Body of pancreas (tissue), 4 donors: ENCODE data around the gene KLK15. TPM values are rescaled to one million over a fixed set of nuclear protein-coding genes. Genes with fewer than 3 reads are reported as not detected.

ENCODE experiments used
- ATAC-seq: fragments of 150-250 bp; one replicate; pipeline ENCODE4 v1.9.1; 2016
- DNase-seq, 4 donors: peaks; one replicate each; pipeline ENCODE4 v3.0.0-alpha.2; 2019
- H3K27ac ChIP-seq, 4 donors: fragments of 200-600 bp; sonication (generic); 1 replicate in 3 of 4; 2 replicates in 1 of 4; pipeline versions ENCODE4 v1.5.1 to v1.6.1; 2016 to 2019; ENCODE audit warnings: mild to moderate bottlenecking in 1 of 4, mixed read lengths in 1 of 4, moderate library complexity in 1 of 4
- H3K27me3 ChIP-seq, 2 donors: fragments of 200-600 bp; sonication (generic); one replicate each; pipeline ENCODE4 v1.6.0; 2016; ENCODE audit warnings: mild to moderate bottlenecking in 1 of 2
- H3K36me3 ChIP-seq, 2 donors: fragments of 200-600 bp; sonication (generic); replicated peaks in 1 of 2; 2 replicates each; pipeline ENCODE4 v1.5.1; 2016; ENCODE audit warnings: low read depth in 2 of 2; ENCODE audit not compliant: insufficient read depth in 1 of 2
- H3K4me1 ChIP-seq: fragments of 200-600 bp; sonication (generic); one replicate; pipeline ENCODE4 v1.6.0; 2016
- H3K4me3 ChIP-seq, 2 donors: fragments of 200-600 bp; sonication (generic); 1 replicate in 1 of 2; 2 replicates in 1 of 2; pipeline ENCODE4 v1.5.1; 2016 to 2019
- H3K9me3 ChIP-seq, 3 donors: fragments of 200-600 bp; sonication (generic); 1 replicate in 2 of 3; 2 replicates in 1 of 3; pipeline ENCODE4 v1.5.1; 2016
- POLR2A ChIP-seq, 3 donors: fragments of 450-650 bp; IDR thresholded peaks; one replicate each; pipeline ENCODE4 v1.6.1; 2016; ENCODE audit warnings: antibody characterized with exemption in 3 of 3, mild to moderate bottlenecking in 2 of 3
- WGBS, 2 donors: methylation state at CpG; one replicate each; pipeline ENCODE4 v1.1.5; 2017; 5-methylcytosine and 5-hydroxymethylcytosine counted together
- intact Hi-C: fragments of 100-400 bp; cut with DNase I; formaldehyde crosslinking; loops from one replicate; pipeline ENCODE4 v1.15.1; 2023
- total RNA-seq, 2 donors: library from RNA; depleted of rRNA; stranded (reverse); fragments of >200 nt; gene quantifications; one replicate each; pipeline ENCODE4 v1.1.0, GENCODE V29; 2016
- TF ChIP-seq, protein P1 (sequence below), 7 experiments: fragments of 450-650 bp in 4 of 7; fragments of 200-600 bp in 3 of 7; sonication (generic) in 3 of 7; IDR thresholded peaks; one replicate each; pipeline ENCODE4 v1.5.1; 2016 to 2019; ENCODE audit warnings: antibody characterized with exemption in 7 of 7

Gene KLK15, protein sequence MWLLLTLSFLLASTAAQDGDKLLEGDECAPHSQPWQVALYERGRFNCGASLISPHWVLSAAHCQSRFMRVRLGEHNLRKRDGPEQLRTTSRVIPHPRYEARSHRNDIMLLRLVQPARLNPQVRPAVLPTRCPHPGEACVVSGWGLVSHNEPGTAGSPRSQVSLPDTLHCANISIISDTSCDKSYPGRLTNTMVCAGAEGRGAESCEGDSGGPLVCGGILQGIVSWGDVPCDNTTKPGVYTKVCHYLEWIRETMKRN
- not detected for total RNA-seq

- ATAC-seq (no peak), DNase-seq (no peak)
- 52 to 57% methylated on average over 8 of the region's 8 CpGs for WGBS, 2 donors
- intact Hi-C loops, result no loop called here
- no peak for TF ChIP-seq POLR2A (IDR thresholded peaks at IDR 0.05)
- TF ChIP-seq, protein P1, sequence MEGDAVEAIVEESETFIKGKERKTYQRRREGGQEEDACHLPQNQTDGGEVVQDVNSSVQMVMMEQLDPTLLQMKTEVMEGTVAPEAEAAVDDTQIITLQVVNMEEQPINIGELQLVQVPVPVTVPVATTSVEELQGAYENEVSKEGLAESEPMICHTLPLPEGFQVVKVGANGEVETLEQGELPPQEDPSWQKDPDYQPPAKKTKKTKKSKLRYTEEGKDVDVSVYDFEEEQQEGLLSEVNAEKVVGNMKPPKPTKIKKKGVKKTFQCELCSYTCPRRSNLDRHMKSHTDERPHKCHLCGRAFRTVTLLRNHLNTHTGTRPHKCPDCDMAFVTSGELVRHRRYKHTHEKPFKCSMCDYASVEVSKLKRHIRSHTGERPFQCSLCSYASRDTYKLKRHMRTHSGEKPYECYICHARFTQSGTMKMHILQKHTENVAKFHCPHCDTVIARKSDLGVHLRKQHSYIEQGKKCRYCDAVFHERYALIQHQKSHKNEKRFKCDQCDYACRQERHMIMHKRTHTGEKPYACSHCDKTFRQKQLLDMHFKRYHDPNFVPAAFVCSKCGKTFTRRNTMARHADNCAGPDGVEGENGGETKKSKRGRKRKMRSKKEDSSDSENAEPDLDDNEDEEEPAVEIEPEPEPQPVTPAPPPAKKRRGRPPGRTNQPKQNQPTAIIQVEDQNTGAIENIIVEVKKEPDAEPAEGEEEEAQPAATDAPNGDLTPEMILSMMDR (IDR thresholded peaks at IDR 0.05), result no peak
- Histone ChIP-seq H3K4me1 (peaks cover 14% of the 10 kb centered on the region), H3K9me3 (no peaks in the 10 kb centered on the region), H3K27me3 (no peaks in the 10 kb centered on the region), H3K36me3 (no peaks in the 10 kb centered on the region), H3K4me3 (no peak within 1 kb of the TSS), H3K27ac (no peak within 1 kb of the TSS)
Measured at GRCh38 chr19:50833117-50833801, at the start of gene KLK15. Gene KLK15, minus strand, starts transcription at chr19:50833574. Its CDS starts 2,082 bp downstream, at chr19:50831492.

GRCh38 chr19:50882188-50882587 is 48.8 kb upstream of the KLK15 start:
- H3K27me3 ChIP-seq, result no peaks in the 10 kb centered on the region

DNA sequence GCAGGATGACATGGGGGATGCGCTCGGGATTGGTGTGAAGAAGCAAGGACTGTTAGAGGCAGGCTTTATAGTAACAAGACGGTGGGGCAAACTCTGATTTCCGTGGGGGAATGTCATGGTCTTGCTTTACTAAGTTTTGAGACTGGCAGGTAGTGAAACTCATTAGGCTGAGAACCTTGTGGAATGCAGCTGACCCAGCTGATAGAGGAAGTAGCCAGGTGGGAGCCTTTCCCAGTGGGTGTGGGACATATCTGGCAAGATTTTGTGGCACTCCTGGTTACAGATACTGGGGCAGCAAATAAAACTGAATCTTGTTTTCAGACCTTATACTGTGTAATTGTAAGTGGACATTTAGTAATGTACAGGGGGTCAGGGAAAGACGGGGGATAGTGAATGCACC is 46.9 kb upstream of the KLK15 start:
- intact Hi-C loops, result no loop called here
- Histone ChIP-seq H3K4me1 (no peaks in the 10 kb centered on the region), H3K36me3 (no peaks in the 10 kb centered on the region), H3K27me3 (peaks cover 0 to 6% of the 10 kb centered on the region in 2 donors), H3K27ac (no peak overlapping the region), H3K4me3 (no peak overlapping the region), H3K9me3 (no peaks in the 10 kb centered on the region)
- DNase-seq (no peak), ATAC-seq (no peak)
- 49 to 51% methylated on average over 5 of the region's 5 CpGs for WGBS, 2 donors
- TF ChIP-seq, protein P1 (IDR thresholded peaks at IDR 0.05), result no peak
- TF ChIP-seq POLR2A (IDR thresholded peaks at IDR 0.05), result no peak

More at GRCh38 chr19:50882188-50882587, 48.8 kb upstream of the KLK15 start:
- Histone ChIP-seq H3K4me3 (no peak overlapping the region), H3K36me3 (no peaks in the 10 kb centered on the region), H3K4me1 (no peaks in the 10 kb centered on the region), H3K27ac (no peak overlapping the region), H3K9me3 (no peaks in the 10 kb centered on the region)
- TF ChIP-seq, protein P1 (IDR thresholded peaks at IDR 0.05), result no peak
- TF ChIP-seq POLR2A (IDR thresholded peaks at IDR 0.05), result no peak
- intact Hi-C loops, result no loop called here
- WGBS, 2 donors, result 60 to 64% methylated on average over 2 to 3 of the region's 3 CpGs
- no peak for DNase-seq
- no peak for ATAC-seq

GRCh38 chr19:50878851-50879250 is 45.5 kb upstream of the KLK15 start:
- H3K27me3 ChIP-seq, result peaks cover 0 to 6% of the 10 kb centered on the region in 2 donors
- TF ChIP-seq, protein P1 (IDR thresholded peaks at IDR 0.05), result no peak
- TF ChIP-seq POLR2A (IDR thresholded peaks at IDR 0.05), result no peak
- DNase-seq (no peak), ATAC-seq (no peak)
- H3K4me1 ChIP-seq, result no peaks in the 10 kb centered on the region
- intact Hi-C loops, result no loop called here
- H3K4me3 ChIP-seq, result no peak overlapping the region
- no peaks in the 10 kb centered on the region for H3K9me3 ChIP-seq
- 46 to 51% methylated on average over 5 of the region's 5 CpGs for WGBS, 2 donors
- no peaks in the 10 kb centered on the region for H3K36me3 ChIP-seq
- H3K27ac ChIP-seq, result no peak overlapping the region
